Cardiac muscle cell (in vitro differentiated cells and primary cell): ENCODE measurements around the gene ALX3. TPM values are rescaled to one million over a fixed set of nuclear protein-coding genes. Genes with fewer than 3 reads are reported as not detected.

Experiments used
- DNase-seq, 2 donors: peaks; one replicate each; pipeline versions ENCODE4 v3.0.0 to v3.0.0-alpha.2; 2010 to 2017; ENCODE audit warnings: low read depth in 1 of 2, low spot score in 1 of 2
- H3K27ac ChIP-seq: fragments of 200-600 bp; sonication (generic); 2 replicates; pipeline ENCODE4 v1.5.1; 2016
- H3K27me3 ChIP-seq: fragments of 200-600 bp; sonication (generic); 2 replicates; pipeline ENCODE4 v1.6.0; 2016; ENCODE audit warnings: control low read depth
- H3K36me3 ChIP-seq: fragments of 200-600 bp; sonication (generic); 2 replicates; pipeline ENCODE4 v1.5.1; 2016; ENCODE audit warnings: control low read depth
- H3K4me1 ChIP-seq: fragments of 200-600 bp; sonication (generic); 2 replicates; pipeline ENCODE4 v1.8.1; 2017; ENCODE audit warnings: low read depth, mild to moderate bottlenecking, mixed run types
- H3K4me3 ChIP-seq: fragments of 200-600 bp; sonication (generic); 2 replicates; pipeline ENCODE4 v1.5.1; 2016; ENCODE audit warnings: mild to moderate bottlenecking
- H3K9me3 ChIP-seq: fragments of 200-600 bp; sonication (generic); 2 replicates; pipeline ENCODE4 v1.5.1; 2017; ENCODE audit warnings: low read depth, mild to moderate bottlenecking, control low read depth
- polyA plus RNA-seq: library from polyadenylated mRNA; unstranded; fragments of >200 nt; fragmentation: Nextera tagmentation; extraction: Ambion mirVana; gene quantifications from 2 replicates; pipeline ENCODE4 v1.2.1, GENCODE V29; 2016
- total RNA-seq: library from RNA; depleted of rRNA; stranded (reverse); fragments of >200 nt; gene quantifications from 2 replicates; pipeline ENCODE4 v1.2.3, GENCODE V29; 2016
- TF ChIP-seq, protein P1 (sequence below): IDR thresholded peaks from 2 replicates; pipeline ENCODE4 v1.5.1; 2012; ENCODE audit warnings: low read depth, mild to moderate bottlenecking, low read length

ALX3 gene
- total and polyA plus RNA-seq, 2 experiments from 2014 or later: 1.1 TPM; not detected in 1

GRCh38 chr1:110074166-110074565 lies 3.7 kb upstream of the ALX3 start:
- TF ChIP-seq, protein P1, sequence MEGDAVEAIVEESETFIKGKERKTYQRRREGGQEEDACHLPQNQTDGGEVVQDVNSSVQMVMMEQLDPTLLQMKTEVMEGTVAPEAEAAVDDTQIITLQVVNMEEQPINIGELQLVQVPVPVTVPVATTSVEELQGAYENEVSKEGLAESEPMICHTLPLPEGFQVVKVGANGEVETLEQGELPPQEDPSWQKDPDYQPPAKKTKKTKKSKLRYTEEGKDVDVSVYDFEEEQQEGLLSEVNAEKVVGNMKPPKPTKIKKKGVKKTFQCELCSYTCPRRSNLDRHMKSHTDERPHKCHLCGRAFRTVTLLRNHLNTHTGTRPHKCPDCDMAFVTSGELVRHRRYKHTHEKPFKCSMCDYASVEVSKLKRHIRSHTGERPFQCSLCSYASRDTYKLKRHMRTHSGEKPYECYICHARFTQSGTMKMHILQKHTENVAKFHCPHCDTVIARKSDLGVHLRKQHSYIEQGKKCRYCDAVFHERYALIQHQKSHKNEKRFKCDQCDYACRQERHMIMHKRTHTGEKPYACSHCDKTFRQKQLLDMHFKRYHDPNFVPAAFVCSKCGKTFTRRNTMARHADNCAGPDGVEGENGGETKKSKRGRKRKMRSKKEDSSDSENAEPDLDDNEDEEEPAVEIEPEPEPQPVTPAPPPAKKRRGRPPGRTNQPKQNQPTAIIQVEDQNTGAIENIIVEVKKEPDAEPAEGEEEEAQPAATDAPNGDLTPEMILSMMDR: no peak
- no peak overlapping the region for H3K4me3 ChIP-seq

GRCh38 chr1:110070282-110070669 lies 196 bp downstream of the ALX3 start:
- Histone ChIP-seq H3K36me3 (no peaks in the 10 kb centered on the region), H3K9me3 (no peaks in the 10 kb centered on the region), H3K4me1 (no peaks in the 10 kb centered on the region), H3K4me3 (peak overlapping the region; percentile 15), H3K27ac (no peak overlapping the region), H3K27me3 (peaks cover 100% of the 10 kb centered on the region)
- peak in 1 of 2 donors; percentile 18 for DNase-seq
- TF ChIP-seq, protein P1: no peak

More at GRCh38 chr1:110074166-110074565, 3.7 kb upstream of the ALX3 start:
- no peak for DNase-seq
- Histone ChIP-seq H3K27ac (no peak overlapping the region), H3K36me3 (no peaks in the 10 kb centered on the region), H3K27me3 (peaks cover 99% of the 10 kb centered on the region), H3K9me3 (no peaks in the 10 kb centered on the region), H3K4me1 (no peaks in the 10 kb centered on the region)

DNA sequence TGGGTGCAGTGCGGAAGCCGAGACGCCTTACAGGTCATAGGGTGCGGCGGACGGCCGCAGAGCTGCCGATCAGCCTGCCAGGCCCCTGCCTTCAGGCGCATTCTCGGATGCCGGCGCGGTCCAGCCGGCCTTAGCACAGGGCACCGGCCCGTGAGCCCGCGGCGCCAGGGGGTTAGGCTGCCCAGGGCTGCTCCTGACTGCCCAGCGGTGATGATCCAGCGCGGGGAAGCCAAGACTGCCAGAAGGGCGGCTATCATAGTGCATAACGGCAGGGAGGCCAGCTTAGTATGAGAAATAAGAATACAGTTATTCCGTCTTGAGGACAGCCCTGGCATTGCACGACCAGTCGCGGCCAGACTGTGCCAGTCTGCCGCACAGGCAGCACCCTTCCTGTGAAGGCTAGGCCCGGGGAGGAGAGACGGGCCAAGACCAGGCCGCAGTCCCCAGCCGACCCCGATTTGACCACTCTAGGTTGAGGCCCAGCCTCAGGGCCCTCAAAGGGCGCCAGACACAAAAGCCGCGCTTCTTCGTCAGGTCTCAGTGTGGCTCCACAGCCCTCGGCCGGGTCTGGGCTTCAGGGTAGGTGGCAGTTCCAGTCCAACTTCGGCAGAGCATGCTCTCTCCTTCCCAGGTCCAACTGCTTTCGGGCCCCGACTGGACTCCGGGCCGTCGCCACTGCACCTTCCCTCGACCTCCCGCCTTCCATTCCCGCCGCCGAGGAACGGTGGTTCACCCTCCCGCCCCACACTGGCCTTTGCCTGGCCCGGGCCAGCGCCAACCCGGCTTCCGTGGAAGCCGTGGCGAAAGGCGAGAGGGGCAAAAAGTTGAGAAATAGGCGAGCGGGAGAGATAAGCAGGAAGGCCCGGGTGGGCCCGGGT lies 829 bp downstream of the ALX3 start:
- peak in 1 of 2 donors; percentile 12 for DNase-seq
- H3K27ac ChIP-seq: no peak overlapping the region
- no peaks in the 10 kb centered on the region for H3K9me3 ChIP-seq
- H3K4me3 ChIP-seq: peak overlapping the region; percentile 15
- TF ChIP-seq, protein P1: no peak
- no peaks in the 10 kb centered on the region for H3K36me3 ChIP-seq
- H3K4me1 ChIP-seq: no peaks in the 10 kb centered on the region
- H3K27me3 ChIP-seq: peaks cover 100% of the 10 kb centered on the region

DNA sequence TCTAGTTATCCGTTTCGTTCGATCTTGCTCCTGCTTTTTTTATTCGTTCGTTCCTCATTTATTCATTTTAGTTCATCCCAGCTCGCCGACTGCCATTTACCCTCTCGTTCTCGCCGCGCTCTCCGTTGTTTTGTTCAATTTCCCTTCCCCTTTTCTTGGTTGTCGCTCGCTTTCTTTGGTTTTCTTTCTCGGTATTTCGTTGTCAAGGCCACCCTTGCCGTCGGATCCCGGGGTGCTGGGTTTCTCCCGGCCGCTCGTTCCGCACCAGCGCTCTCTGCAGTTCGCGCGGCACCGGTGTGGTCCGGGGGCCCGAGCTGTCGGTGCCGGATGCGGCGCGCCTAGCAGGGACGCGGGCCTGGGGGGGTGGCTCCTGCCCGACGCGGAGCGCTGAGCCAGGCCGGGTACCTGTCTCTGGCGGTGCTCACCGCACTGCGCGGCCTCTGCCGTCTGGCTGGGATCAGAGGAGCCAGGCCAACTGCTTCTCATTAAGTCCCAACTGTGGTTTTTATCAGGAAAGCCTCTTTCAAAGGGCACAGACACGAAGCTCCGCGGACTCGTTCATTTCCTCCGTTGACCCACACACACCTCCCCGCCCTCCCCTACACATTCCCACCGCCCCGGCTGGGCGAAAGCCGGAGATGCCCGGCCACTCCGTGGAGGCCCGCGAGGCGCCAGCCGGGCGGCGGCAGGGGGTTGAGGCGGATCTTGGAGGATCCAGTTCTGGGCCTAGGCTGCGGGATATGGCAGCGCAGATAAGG lies 1.6 kb downstream of the ALX3 start:
- TF ChIP-seq, protein P1: no peak
- Histone ChIP-seq H3K4me1 (no peaks in the 10 kb centered on the region), H3K36me3 (no peaks in the 10 kb centered on the region), H3K27me3 (peaks cover 92% of the 10 kb centered on the region), H3K4me3 (no peak overlapping the region), H3K9me3 (no peaks in the 10 kb centered on the region), H3K27ac (no peak overlapping the region)
- peak; percentile 18 to 32 for DNase-seq

DNA sequence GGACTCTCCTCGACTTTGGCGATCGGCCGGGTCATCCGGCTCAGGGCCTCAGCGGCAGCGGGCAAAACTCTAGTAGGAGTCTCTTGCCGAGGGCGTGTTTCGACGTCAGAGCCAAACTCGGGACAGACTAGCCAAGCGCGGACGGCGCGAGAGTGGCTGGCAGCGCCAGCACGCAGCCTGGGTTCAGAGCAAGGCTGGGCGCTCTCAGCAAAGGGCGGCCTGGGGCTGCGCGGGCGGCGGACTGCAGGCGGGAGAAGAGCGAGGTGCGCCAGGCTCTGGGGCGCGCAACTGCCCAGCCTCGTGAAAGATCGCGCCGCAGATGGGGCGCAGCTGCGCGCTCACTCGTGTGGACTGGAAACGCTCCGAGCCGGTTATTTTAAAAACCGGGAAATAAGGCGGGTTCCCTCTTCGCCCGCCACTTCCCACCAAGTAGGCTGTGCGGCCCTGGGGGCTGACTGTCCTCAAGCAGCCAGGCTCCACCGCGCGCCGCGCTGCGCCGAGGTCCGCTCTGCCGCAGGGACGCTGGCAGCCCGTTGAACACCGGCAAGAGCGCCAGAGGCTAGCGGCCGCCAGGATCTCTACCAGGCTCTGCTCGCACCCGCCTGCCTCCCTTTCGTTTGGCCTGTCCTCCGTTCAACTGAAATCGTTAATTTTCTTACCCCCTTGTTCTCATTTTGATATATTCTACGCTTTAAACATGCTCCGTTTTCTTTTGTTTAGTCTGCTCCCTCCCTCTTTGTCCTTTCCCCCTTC lies 2.4 kb downstream of the ALX3 start:
- H3K9me3 ChIP-seq: no peaks in the 10 kb centered on the region
- H3K4me3 ChIP-seq: no peak overlapping the region
- peak in 1 of 2 donors; percentile 49 for DNase-seq
- TF ChIP-seq, protein P1: no peak
- H3K27ac ChIP-seq: no peak overlapping the region
- H3K4me1 ChIP-seq: no peaks in the 10 kb centered on the region
- no peaks in the 10 kb centered on the region for H3K36me3 ChIP-seq
- H3K27me3 ChIP-seq: peaks cover 84% of the 10 kb centered on the region
